Lower leg skin (tissue), 4 donors: Measurements from ENCODE around the gene ZCCHC7. TPM values are rescaled to one million over a fixed set of nuclear protein-coding genes. Genes with fewer than 3 reads are reported as not detected.

ENCODE experiments used
- DNase-seq, 2 donors: peaks; one replicate each; pipeline ENCODE4 v3.0.0-alpha.2; 2019; ENCODE audit warnings: low spot score in 2 of 2
- H3K4me3 ChIP-seq: fragments of 200-600 bp; sonication (generic); 2 replicates; pipeline ENCODE4 v1.5.1; 2017; ENCODE audit warnings: mild to moderate bottlenecking, low read depth; ENCODE audit not compliant: poor library complexity, severe bottlenecking
- POLR2A ChIP-seq, 2 donors: fragments of 450-650 bp; IDR thresholded peaks; one replicate each; pipeline ENCODE4 v1.6.1; 2016 to 2017; ENCODE audit warnings: antibody characterized with exemption in 2 of 2, mild to moderate bottlenecking in 1 of 2, moderate library complexity in 1 of 2
- WGBS, 2 donors: methylation state at CpG; one replicate each; pipeline ENCODE4 v1.1.5; 2018; 5-methylcytosine and 5-hydroxymethylcytosine counted together
- intact Hi-C: fragments of 100-400 bp; cut with DNase I; formaldehyde crosslinking; loops from one replicate; pipeline ENCODE4 v1.15.0; 2023; ENCODE audit warnings: low total_unique reads
- total RNA-seq, 4 donors: library from RNA; depleted of rRNA; stranded (reverse); fragments of >200 nt; gene quantifications; one replicate each; pipeline ENCODE4 v1.1.0, GENCODE V29; 2016
- TF ChIP-seq, protein P1 (sequence below), 3 donors: fragments of 450-650 bp; IDR thresholded peaks; one replicate each; pipeline ENCODE4 v1.5.1; 2016; ENCODE audit warnings: antibody characterized with exemption in 3 of 3, mild to moderate bottlenecking in 3 of 3, moderate library complexity in 2 of 3

Gene ZCCHC7
- total RNA-seq, 4 donors from 2014 or later, result 12.2 to 17.6 (median 15.7) TPM

DNA sequence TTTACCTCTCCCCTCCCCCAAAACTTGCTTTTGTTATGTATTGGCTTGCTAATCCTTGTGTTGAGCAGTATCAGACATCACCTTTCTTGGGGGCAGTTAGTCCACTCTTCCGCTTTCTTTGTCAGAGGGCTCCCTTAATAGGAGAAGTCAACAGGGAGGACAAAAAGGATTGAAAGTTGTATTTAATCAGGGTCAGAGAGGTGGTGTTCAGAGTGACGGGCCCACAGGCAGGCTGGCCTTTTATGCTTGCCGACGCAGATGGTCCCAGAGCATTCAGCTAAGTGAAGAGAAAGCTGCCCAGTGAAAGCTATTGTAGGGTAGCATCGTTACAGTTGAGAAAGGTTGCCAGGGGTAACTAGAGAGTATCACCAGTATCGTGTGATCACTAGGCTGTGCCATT lies 131.1 kb downstream of the ZCCHC7 start:
- intact Hi-C loops, result no loop called here
- no peak for DNase-seq
- no peak overlapping the region for H3K4me3 ChIP-seq
- WGBS, 2 donors, result 90 to 91% methylated on average over 6 of the region's 6 CpGs
- TF ChIP-seq POLR2A (IDR thresholded peaks at IDR 0.05), result no peak
- TF ChIP-seq, protein P1, sequence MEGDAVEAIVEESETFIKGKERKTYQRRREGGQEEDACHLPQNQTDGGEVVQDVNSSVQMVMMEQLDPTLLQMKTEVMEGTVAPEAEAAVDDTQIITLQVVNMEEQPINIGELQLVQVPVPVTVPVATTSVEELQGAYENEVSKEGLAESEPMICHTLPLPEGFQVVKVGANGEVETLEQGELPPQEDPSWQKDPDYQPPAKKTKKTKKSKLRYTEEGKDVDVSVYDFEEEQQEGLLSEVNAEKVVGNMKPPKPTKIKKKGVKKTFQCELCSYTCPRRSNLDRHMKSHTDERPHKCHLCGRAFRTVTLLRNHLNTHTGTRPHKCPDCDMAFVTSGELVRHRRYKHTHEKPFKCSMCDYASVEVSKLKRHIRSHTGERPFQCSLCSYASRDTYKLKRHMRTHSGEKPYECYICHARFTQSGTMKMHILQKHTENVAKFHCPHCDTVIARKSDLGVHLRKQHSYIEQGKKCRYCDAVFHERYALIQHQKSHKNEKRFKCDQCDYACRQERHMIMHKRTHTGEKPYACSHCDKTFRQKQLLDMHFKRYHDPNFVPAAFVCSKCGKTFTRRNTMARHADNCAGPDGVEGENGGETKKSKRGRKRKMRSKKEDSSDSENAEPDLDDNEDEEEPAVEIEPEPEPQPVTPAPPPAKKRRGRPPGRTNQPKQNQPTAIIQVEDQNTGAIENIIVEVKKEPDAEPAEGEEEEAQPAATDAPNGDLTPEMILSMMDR (IDR thresholded peaks at IDR 0.05), result no peak

DNA sequence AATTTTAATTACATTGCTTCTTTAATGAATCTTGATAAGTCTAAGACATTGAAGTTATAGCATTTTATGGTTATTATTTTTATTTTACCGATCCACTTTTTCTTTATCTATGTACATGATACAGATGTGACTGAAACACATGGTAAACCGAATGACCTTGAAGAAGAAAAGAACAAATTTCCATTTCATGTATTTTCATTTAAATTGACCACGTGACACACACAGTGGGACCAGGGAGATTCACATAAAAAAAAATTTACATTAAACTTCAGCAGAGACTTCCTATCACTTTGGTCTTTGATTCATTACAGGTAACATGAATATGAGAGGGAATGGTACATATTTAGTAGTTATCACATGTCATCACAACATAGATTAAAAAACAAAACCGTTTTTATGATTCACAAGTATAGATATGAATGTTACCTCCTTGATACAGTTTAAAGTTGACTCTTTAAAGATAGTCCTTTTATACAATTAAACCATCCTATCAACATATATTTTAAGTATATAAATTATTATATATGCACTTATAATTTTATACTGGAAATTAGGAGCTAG lies 133.1 kb downstream of the ZCCHC7 start:
- TF ChIP-seq, protein P1 (IDR thresholded peaks at IDR 0.05), result no peak
- no peak for TF ChIP-seq POLR2A (IDR thresholded peaks at IDR 0.05)
- DNase-seq, result no peak
- H3K4me3 ChIP-seq, result no peak overlapping the region
- WGBS, 2 donors, result 84 to 86% methylated on average over 4 of the region's 4 CpGs
- intact Hi-C loops, result no loop called here

DNA sequence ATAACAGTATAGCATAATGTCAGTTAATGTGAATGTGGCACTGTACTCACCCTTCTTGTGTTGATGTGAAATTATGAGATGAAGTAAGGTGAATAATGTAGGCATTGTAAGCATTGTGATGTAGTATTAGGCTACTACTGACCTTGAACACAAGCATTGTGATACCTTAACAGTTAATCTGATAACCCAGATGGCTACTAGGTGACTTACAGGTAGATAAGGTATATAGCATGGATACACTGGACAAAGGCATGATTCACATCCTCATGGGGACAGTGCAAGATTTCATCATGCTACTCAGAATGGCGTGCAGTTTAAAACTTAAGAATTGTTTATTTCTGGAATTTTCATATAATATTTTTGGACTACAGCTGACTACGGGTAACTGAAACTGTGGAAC lies 134.8 kb downstream of the ZCCHC7 start:
- intact Hi-C loops, result no loop called here
- no peak for TF ChIP-seq POLR2A (IDR thresholded peaks at IDR 0.05)
- TF ChIP-seq, protein P1 (IDR thresholded peaks at IDR 0.05), result no peak
- no peak for DNase-seq
- no peak overlapping the region for H3K4me3 ChIP-seq
- WGBS, 2 donors, result 97% methylated on average over 2 of the region's 2 CpGs

- WGBS, 2 donors, result 71 to 94% methylated on average over 4 of the region's 4 CpGs
- no peak overlapping the region for H3K4me3 ChIP-seq
- TF ChIP-seq, protein P1 (IDR thresholded peaks at IDR 0.05), result no peak
- TF ChIP-seq POLR2A (IDR thresholded peaks at IDR 0.05), result no peak
- intact Hi-C loops, result no loop called here
- no peak for DNase-seq
These were observed 135.8 kb downstream of the ZCCHC7 start for GRCh38 chr9:37255944-37256862.

GRCh38 chr9:37259951-37260350 lies 139.6 kb downstream of the ZCCHC7 start:
- DNase-seq, result no peak
- 88 to 93% methylated on average over 3 of the region's 3 CpGs for WGBS, 2 donors
- intact Hi-C loops, result no loop called here
- TF ChIP-seq, protein P1 (IDR thresholded peaks at IDR 0.05), result no peak
- no peak for TF ChIP-seq POLR2A (IDR thresholded peaks at IDR 0.05)
- H3K4me3 ChIP-seq, result no peak overlapping the region
